Retinal pigment epithelial cell (primary cell): ENCODE results near the gene ATP2B2.

ENCODE experiments used
- DNase-seq: peaks from one replicate; pipeline ENCODE4 v3.0.0-alpha.2; 2010; ENCODE audit warnings: low read depth
- H3K4me3 ChIP-seq: 2 replicates; pipeline ENCODE4 v1.5.1; 2011; ENCODE audit warnings: mild to moderate bottlenecking, low read length, control low read depth, moderate library complexity
- TF ChIP-seq, protein P1 (sequence below): conservative IDR thresholded peaks from 2 replicates; pipeline ENCODE4 v1.5.1; 2011; ENCODE audit warnings: low read depth, low read length, control low read depth, inconsistent platforms

ATP2B2 gene

DNA sequence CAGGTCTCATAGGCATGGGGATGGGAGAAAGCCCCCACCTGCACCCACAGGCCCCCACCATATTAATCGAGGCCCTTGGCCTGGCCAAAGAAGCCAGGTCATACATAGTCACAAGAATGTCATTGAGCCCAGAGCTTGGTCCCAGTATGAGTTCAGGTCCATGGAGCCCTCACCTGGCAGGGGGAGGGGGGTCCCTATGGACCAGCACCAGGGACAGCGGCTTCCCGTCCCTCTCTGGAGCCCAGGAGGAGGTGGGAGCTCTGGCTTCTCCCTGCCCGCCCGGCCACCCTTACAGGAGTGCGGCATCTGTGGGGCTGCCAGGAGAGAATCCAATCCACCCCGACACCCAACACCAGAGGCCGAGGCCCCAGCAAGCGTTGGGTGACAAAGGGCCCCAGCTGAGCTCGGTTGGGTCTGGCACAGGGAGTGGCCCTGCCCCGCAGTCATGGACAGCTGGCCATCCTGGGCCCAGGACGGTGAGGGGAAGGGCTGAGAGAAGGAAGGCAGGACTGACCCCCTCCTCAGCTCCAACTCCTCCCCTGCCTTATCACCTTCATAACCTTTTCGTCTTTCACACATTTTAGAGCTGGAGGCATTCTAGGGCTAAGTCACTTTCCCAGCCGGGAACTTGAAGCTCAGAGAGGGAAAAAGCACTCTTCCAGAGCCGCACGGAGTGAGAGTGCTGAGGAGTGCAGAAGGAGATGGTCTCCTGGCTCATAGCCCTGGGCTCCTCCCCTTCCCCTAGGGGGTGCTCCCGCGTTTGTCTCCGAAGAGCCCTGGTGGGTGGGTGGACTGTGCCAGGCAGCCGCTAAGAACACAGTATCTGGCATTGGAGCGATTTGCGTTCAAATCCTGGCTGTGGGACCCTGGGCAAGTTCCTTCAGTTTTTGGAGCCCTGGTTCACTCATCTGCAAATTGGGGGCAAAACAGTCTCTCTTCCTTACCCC, 54.6 kb downstream of the ATP2B2 start:
- TF ChIP-seq, protein P1, sequence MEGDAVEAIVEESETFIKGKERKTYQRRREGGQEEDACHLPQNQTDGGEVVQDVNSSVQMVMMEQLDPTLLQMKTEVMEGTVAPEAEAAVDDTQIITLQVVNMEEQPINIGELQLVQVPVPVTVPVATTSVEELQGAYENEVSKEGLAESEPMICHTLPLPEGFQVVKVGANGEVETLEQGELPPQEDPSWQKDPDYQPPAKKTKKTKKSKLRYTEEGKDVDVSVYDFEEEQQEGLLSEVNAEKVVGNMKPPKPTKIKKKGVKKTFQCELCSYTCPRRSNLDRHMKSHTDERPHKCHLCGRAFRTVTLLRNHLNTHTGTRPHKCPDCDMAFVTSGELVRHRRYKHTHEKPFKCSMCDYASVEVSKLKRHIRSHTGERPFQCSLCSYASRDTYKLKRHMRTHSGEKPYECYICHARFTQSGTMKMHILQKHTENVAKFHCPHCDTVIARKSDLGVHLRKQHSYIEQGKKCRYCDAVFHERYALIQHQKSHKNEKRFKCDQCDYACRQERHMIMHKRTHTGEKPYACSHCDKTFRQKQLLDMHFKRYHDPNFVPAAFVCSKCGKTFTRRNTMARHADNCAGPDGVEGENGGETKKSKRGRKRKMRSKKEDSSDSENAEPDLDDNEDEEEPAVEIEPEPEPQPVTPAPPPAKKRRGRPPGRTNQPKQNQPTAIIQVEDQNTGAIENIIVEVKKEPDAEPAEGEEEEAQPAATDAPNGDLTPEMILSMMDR, result no peak
- DNase-seq, result no peak
- no peak overlapping the region for H3K4me3 ChIP-seq

DNA sequence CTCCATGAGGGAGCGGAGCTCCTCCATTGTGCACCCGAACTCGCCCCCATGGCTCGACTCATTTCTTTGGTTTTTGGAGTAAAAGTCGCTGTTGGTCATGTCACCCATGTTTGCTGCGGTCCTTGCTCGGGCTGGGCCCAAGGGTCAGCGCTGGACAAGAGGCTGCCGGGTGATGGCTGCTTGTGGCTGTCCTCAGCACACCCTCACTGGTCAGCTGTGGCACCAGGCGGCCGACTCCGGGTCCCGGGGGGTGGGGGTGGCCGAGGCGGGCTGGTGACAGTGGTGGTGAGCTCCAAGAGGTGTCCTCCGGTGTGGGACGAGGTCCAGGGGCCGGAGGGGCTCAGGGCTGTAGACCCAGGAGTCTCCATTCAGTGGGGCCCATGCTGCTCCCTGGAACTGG, 56.0 kb downstream of the ATP2B2 start:
- TF ChIP-seq, protein P1, result no peak
- H3K4me3 ChIP-seq, result no peak overlapping the region

GRCh38 chr3:10448544-10448943, 56.8 kb downstream of the ATP2B2 start:
- DNase-seq, result no peak
- H3K4me3 ChIP-seq, result no peak overlapping the region
- TF ChIP-seq, protein P1, result no peak

More for the DNA sequence above, 56.0 kb downstream of the ATP2B2 start:
- no peak for DNase-seq

DNA sequence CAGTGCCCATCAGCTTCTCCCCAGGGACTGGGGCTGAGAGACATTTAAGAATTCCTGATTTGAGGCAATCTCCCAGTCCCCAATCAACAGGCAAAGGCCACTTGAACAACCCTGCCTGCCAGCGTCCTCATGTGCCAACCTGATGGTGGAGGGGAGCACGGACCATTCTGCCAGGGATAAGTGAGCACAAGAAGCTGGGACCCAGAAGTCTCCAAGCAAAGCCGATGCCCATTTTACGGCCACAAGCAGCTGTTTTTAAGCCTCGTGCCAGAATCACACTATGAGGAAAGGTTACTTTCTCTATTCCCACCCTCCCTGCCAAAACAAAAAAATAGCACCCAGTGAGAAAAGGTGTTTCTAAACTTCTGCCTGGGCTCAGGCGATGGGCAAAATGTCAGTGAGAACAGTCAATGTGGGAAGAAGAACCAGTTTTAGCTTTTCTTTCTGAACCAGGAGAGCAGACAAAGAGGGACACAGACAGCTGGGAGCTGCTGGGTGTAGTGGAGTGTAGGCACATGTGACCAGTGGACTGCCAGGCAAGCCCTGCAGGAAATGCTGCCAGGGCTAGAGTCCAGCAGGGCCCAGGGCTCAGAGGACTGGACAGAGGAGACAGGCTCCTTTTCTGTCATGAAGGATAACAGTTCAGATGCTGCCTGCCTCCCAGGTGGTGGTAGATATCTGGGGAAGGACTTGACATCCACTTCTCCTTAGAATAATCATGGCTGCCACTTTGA, 57.7 kb downstream of the ATP2B2 start:
- no peak overlapping the region for H3K4me3 ChIP-seq
- TF ChIP-seq, protein P1, result no peak
- no peak for DNase-seq

- no peak for DNase-seq
- TF ChIP-seq, protein P1, result no peak
- no peak overlapping the region for H3K4me3 ChIP-seq
These were observed 58.3 kb downstream of the ATP2B2 start for GRCh38 chr3:10447110-10447509.

DNA sequence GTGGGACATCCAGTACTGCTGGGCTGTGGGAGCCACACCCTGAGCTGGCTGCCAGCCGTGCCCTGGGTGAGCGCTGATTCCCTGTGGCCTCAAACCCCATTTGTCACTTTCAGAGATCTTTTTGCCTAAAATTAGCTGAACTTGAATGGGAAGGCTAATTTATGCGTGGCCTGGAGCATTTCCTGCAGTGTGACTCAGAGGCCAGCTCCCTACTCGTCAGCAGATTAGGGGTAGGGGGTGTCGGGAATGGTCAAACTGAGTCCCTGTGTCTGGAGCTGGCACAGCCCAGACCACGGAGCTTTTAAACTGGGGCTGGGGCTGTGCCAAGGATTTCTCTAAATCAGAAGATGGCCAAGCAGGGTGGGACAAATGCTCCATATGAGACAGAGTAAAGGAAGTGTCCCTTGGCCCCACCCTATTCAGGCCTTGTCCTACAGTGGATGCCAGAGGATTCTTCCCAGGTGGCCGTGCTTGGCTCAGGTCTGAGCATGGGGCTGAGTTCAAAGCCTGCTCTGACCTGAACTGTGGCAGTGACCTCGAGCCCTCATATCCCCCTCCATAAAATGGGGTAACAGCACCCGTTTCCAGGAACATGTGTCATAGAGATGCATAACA, 59.7 kb downstream of the ATP2B2 start:
- no peak for DNase-seq
- no peak overlapping the region for H3K4me3 ChIP-seq
- TF ChIP-seq, protein P1, result no peak
